ENCODE measurements around the gene OGA.

The OGA gene

DNA sequence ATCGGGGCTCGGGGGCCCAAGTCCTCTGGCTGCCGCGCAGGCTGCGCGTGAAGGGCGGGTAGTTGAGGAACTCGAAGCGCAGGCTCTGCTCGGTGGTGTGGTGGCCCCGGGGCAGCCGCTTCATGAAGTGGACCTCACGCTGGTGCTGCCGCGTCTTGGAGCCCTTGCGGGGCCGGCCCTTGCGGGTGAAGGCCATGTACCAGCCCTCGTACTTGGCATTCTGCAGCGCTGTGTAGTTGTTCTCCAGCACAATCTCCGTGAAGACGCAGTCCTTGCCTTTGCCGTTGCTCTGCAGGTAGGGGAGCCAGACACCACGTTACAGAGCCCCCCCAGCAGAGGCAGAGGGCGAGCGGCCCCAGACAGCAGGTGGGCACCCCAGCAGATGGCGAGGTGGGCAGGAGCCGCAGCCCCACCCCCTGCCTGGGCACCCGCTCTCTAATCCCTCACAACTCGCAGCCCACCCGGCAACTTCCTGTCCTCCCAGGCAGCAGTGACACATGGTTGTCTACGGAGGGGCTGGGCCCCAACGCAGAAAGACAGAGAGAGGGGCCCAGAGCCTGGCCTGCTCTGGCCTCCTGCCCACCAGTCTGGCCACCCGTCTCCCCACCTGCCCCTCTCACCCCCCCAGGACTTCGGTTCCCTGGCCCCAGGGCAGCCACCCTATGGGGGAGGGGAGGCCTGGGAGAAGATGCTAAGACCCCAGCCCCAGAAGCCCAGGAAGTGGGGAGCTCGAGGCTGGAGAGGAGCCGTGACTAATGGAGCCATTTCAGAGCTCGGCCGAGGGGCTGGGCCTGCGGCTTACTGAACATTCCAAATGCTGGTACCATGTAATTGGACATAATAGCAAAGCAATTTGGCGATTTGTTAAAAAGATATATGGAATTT lies 47.7 kb downstream of the OGA start:
- TF ChIP-seq TOX (CRISPR knock-in tag; IDR thresholded peaks at IDR 0.05; ENCODE audit: borderline replicate concordance) (no peak), SNAI2 (CRISPR knock-in tag; IDR thresholded peaks at IDR 0.05) (no peak), BACH2 (CRISPR knock-in tag; IDR thresholded peaks at IDR 0.05; ENCODE audit: borderline replicate concordance) (no peak), ZFP3 (CRISPR knock-in tag; IDR thresholded peaks at IDR 0.05) (no peak), PPARA (CRISPR knock-in tag; IDR thresholded peaks at IDR 0.05; ENCODE audit: borderline replicate concordance) (no peak), ISL1 (CRISPR knock-in tag; IDR thresholded peaks at IDR 0.05) (no peak), GLIS3 (CRISPR knock-in tag; IDR thresholded peaks at IDR 0.05) (no peak), ARNTL (CRISPR knock-in tag; IDR thresholded peaks at IDR 0.05; ENCODE audit: borderline replicate concordance, low read depth) (no peak), ZNF70 (CRISPR knock-in tag; IDR thresholded peaks at IDR 0.05) (no peak), ESRRG (CRISPR knock-in tag; IDR thresholded peaks at IDR 0.05) (no peak), ZNF8 (CRISPR knock-in tag; IDR thresholded peaks at IDR 0.05) (no peak), CSDC2 (CRISPR knock-in tag; IDR thresholded peaks at IDR 0.05) (no peak), ZFP30 (CRISPR knock-in tag; IDR thresholded peaks at IDR 0.05) (no peak), ZNF565 (CRISPR knock-in tag; conservative IDR thresholded peaks at IDR 0.05; ENCODE audit: low read depth) (no peak)
- TF ChIP-seq, protein P1, sequence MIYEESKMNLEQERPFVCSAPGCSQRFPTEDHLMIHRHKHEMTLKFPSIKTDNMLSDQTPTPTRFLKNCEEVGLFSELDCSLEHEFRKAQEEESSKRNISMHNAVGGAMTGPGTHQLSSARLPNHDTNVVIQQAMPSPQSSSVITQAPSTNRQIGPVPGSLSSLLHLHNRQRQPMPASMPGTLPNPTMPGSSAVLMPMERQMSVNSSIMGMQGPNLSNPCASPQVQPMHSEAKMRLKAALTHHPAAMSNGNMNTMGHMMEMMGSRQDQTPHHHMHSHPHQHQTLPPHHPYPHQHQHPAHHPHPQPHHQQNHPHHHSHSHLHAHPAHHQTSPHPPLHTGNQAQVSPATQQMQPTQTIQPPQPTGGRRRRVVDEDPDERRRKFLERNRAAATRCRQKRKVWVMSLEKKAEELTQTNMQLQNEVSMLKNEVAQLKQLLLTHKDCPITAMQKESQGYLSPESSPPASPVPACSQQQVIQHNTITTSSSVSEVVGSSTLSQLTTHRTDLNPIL (CRISPR knock-in tag; IDR thresholded peaks at IDR 0.05; ENCODE audit: low read depth), result no peak
- TF ChIP-seq, protein P2, sequence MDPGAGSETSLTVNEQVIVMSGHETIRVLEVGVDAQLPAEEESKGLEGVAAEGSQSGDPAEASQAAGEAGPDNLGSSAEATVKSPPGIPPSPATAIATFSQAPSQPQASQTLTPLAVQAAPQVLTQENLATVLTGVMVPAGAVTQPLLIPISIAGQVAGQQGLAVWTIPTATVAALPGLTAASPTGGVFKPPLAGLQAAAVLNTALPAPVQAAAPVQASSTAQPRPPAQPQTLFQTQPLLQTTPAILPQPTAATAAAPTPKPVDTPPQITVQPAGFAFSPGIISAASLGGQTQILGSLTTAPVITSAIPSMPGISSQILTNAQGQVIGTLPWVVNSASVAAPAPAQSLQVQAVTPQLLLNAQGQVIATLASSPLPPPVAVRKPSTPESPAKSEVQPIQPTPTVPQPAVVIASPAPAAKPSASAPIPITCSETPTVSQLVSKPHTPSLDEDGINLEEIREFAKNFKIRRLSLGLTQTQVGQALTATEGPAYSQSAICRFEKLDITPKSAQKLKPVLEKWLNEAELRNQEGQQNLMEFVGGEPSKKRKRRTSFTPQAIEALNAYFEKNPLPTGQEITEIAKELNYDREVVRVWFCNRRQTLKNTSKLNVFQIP (CRISPR knock-in tag; IDR thresholded peaks at IDR 0.05; ENCODE audit: borderline replicate concordance, low read depth), result no peak
- TF ChIP-seq, protein P3, sequence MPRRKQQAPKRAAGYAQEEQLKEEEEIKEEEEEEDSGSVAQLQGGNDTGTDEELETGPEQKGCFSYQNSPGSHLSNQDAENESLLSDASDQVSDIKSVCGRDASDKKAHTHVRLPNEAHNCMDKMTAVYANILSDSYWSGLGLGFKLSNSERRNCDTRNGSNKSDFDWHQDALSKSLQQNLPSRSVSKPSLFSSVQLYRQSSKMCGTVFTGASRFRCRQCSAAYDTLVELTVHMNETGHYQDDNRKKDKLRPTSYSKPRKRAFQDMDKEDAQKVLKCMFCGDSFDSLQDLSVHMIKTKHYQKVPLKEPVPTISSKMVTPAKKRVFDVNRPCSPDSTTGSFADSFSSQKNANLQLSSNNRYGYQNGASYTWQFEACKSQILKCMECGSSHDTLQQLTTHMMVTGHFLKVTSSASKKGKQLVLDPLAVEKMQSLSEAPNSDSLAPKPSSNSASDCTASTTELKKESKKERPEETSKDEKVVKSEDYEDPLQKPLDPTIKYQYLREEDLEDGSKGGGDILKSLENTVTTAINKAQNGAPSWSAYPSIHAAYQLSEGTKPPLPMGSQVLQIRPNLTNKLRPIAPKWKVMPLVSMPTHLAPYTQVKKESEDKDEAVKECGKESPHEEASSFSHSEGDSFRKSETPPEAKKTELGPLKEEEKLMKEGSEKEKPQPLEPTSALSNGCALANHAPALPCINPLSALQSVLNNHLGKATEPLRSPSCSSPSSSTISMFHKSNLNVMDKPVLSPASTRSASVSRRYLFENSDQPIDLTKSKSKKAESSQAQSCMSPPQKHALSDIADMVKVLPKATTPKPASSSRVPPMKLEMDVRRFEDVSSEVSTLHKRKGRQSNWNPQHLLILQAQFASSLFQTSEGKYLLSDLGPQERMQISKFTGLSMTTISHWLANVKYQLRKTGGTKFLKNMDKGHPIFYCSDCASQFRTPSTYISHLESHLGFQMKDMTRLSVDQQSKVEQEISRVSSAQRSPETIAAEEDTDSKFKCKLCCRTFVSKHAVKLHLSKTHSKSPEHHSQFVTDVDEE (CRISPR knock-in tag; IDR thresholded peaks at IDR 0.05), result no peak
- TF ChIP-seq, protein P4, sequence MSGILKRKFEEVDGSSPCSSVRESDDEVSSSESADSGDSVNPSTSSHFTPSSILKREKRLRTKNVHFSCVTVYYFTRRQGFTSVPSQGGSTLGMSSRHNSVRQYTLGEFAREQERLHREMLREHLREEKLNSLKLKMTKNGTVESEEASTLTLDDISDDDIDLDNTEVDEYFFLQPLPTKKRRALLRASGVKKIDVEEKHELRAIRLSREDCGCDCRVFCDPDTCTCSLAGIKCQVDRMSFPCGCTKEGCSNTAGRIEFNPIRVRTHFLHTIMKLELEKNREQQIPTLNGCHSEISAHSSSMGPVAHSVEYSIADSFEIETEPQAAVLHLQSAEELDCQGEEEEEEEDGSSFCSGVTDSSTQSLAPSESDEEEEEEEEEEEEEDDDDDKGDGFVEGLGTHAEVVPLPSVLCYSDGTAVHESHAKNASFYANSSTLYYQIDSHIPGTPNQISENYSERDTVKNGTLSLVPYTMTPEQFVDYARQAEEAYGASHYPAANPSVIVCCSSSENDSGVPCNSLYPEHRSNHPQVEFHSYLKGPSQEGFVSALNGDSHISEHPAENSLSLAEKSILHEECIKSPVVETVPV (CRISPR knock-in tag; IDR thresholded peaks at IDR 0.05), result no peak
- TF ChIP-seq, protein P5, sequence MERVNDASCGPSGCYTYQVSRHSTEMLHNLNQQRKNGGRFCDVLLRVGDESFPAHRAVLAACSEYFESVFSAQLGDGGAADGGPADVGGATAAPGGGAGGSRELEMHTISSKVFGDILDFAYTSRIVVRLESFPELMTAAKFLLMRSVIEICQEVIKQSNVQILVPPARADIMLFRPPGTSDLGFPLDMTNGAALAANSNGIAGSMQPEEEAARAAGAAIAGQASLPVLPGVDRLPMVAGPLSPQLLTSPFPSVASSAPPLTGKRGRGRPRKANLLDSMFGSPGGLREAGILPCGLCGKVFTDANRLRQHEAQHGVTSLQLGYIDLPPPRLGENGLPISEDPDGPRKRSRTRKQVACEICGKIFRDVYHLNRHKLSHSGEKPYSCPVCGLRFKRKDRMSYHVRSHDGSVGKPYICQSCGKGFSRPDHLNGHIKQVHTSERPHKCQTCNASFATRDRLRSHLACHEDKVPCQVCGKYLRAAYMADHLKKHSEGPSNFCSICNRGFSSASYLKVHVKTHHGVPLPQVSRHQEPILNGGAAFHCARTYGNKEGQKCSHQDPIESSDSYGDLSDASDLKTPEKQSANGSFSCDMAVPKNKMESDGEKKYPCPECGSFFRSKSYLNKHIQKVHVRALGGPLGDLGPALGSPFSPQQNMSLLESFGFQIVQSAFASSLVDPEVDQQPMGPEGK (CRISPR knock-in tag; IDR thresholded peaks at IDR 0.05; ENCODE audit: borderline replicate concordance), result no peak
- no peak for ATAC-seq

DNA sequence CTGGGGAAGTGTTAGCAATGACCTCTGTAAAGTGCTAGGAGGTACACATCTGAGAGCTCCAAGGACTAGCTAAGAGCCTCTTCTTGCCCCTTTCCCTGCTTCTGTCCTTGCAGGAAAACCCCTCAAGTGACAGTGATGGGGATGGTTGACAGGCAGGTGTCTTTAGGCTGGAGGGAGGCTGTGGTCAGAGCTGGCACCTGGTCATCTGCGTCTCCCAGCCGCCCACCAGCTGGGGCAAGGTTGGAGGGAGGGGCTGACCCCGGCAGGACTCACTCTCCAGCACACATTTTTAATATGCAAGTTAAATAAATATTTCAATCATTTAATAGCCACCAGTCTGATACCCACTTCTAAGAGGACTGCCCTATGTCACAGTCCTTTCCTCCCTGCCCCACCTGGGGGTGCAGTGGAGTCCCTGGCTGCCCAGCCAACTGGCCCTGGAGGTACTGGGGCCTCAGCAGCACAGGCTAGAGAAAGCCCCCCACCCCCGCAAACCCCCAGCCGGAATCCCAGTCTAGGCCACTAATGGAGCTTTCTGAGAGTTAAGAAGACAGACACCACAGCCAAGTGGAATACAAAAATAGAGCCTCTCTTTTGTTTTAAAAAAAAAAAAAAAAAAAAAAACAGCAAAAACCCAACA lies 48.6 kb downstream of the OGA start:
- TF ChIP-seq ZNF8 (CRISPR knock-in tag; IDR thresholded peaks at IDR 0.05) (no peak), ISL1 (CRISPR knock-in tag; IDR thresholded peaks at IDR 0.05) (no peak), TCF4 (CRISPR knock-in tag; IDR thresholded peaks at IDR 0.05; ENCODE audit: borderline replicate concordance) (no peak), ZNF70 (CRISPR knock-in tag; IDR thresholded peaks at IDR 0.05) (no peak), ESRRG (CRISPR knock-in tag; IDR thresholded peaks at IDR 0.05) (no peak), BACH2 (CRISPR knock-in tag; IDR thresholded peaks at IDR 0.05; ENCODE audit: borderline replicate concordance) (no peak), ZNF565 (CRISPR knock-in tag; conservative IDR thresholded peaks at IDR 0.05; ENCODE audit: low read depth) (no peak), TOX (CRISPR knock-in tag; IDR thresholded peaks at IDR 0.05; ENCODE audit: borderline replicate concordance) (no peak), GLIS3 (CRISPR knock-in tag; IDR thresholded peaks at IDR 0.05) (no peak)
- TF ChIP-seq, protein P4 (CRISPR knock-in tag; IDR thresholded peaks at IDR 0.05), result no peak
- TF ChIP-seq, protein P3 (CRISPR knock-in tag; IDR thresholded peaks at IDR 0.05), result no peak
- no peak for ATAC-seq
